Measurements from ENCODE around the gene WDR89.

Gene WDR89

GRCh38 chr14:63573581-63573980 is 68.1 kb downstream of the WDR89 start:
- H3K4me3 ChIP-seq (ENCODE audit: low read depth, low read length), result no peak overlapping the region
- TF ChIP-seq, protein P1, sequence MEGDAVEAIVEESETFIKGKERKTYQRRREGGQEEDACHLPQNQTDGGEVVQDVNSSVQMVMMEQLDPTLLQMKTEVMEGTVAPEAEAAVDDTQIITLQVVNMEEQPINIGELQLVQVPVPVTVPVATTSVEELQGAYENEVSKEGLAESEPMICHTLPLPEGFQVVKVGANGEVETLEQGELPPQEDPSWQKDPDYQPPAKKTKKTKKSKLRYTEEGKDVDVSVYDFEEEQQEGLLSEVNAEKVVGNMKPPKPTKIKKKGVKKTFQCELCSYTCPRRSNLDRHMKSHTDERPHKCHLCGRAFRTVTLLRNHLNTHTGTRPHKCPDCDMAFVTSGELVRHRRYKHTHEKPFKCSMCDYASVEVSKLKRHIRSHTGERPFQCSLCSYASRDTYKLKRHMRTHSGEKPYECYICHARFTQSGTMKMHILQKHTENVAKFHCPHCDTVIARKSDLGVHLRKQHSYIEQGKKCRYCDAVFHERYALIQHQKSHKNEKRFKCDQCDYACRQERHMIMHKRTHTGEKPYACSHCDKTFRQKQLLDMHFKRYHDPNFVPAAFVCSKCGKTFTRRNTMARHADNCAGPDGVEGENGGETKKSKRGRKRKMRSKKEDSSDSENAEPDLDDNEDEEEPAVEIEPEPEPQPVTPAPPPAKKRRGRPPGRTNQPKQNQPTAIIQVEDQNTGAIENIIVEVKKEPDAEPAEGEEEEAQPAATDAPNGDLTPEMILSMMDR (IDR thresholded peaks at IDR 0.05; ENCODE audit: control insufficient read depth, extremely low read depth, insufficient read depth), result no peak
- no peak for DNase-seq (ENCODE audit: low read depth)

- no peak overlapping the region for H3K4me3 ChIP-seq (ENCODE audit: low read depth, low read length)
- TF ChIP-seq, protein P1 (IDR thresholded peaks at IDR 0.05; ENCODE audit: control insufficient read depth, extremely low read depth, insufficient read depth), result no peak
- no peak for DNase-seq (ENCODE audit: low read depth)
Measured at GRCh38 chr14:63565448-63565847, 76.2 kb downstream of the WDR89 start.

DNA sequence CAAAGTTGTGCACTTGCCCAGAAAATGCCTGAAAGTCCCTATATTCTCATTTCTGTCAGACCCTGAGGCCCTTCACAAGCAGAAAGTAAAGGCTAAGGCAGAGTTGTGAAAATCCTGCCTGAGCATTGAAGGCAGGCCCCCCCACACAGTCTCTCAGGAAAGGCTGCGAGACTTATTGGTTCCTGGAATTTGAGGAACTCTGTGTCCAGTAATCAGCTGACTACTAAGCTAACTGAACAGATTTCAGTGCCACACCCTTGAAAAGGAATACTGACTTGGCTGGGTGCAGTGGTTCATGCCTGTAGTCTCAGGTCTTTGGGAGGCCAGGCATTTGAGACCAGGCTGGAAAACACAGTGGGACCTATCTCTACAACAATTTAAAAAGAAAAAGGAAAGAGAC is 77.4 kb downstream of the WDR89 start:
- TF ChIP-seq, protein P1 (IDR thresholded peaks at IDR 0.05; ENCODE audit: control insufficient read depth, extremely low read depth, insufficient read depth), result no peak
- no peak for DNase-seq (ENCODE audit: low read depth)
- no peak overlapping the region for H3K4me3 ChIP-seq (ENCODE audit: low read depth, low read length)

DNA sequence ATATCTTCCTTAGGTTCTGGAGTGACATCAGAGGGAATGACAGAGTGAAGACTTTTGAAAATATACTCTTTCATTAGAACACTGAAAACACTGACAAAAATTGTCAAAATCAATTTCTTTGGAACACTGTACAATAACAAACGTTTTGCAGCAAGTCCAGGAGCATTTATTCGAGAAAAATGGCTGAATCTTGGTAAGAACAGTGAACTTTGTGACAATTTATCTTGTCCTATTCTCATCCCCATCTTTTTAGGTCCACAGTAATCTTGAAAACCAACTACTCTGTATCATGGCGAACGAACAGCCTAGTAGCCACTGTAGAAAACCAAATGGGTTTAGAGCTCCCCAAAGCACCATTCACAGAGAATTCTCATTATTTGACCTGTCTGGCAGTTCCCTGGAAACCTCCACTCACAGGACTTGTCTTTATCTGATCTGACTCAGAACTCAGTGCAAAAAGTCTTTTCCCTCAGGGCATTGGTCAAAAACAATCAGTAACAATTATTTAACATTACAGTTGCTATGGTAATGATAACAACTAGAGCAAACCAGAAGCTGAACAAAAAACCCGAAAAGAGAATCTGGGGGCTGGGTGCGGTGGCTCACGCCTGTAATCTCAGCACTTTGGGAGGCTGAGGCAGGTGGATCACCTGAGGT is 78.2 kb downstream of the WDR89 start:
- TF ChIP-seq, protein P1 (IDR thresholded peaks at IDR 0.05; ENCODE audit: control insufficient read depth, extremely low read depth, insufficient read depth), result no peak
- DNase-seq (ENCODE audit: low read depth), result no peak

GRCh38 chr14:63562405-63562804 is 79.3 kb downstream of the WDR89 start:
- DNase-seq (ENCODE audit: low read depth), result no peak
- TF ChIP-seq, protein P1 (IDR thresholded peaks at IDR 0.05; ENCODE audit: control insufficient read depth, extremely low read depth, insufficient read depth), result no peak
- no peak overlapping the region for H3K4me3 ChIP-seq (ENCODE audit: low read depth, low read length)

More for the DNA sequence above, 78.2 kb downstream of the WDR89 start:
- H3K4me3 ChIP-seq (ENCODE audit: low read depth, low read length), result no peak overlapping the region

DNA sequence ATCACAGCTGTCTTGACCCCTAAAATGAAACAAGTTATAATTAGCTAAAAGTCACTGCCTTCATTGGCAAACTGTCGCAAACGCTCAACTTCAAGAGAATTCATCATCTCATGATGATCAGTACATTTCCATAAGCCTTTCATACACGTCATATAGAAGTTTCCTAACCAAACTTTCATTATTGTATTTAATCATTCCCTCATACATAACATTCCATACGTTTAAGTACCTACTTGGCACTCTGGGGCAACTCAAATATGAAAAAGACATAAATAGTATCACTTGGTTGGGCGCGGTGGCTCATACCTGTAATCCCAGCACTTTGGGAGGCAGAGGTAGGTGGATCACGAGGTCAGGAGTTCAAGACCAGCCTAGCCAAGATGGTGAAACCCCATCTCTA is 86.1 kb downstream of the WDR89 start:
- TF ChIP-seq, protein P1 (IDR thresholded peaks at IDR 0.05; ENCODE audit: control insufficient read depth, extremely low read depth, insufficient read depth), result no peak
- no peak for DNase-seq (ENCODE audit: low read depth)
- no peak overlapping the region for H3K4me3 ChIP-seq (ENCODE audit: low read depth, low read length)

DNA sequence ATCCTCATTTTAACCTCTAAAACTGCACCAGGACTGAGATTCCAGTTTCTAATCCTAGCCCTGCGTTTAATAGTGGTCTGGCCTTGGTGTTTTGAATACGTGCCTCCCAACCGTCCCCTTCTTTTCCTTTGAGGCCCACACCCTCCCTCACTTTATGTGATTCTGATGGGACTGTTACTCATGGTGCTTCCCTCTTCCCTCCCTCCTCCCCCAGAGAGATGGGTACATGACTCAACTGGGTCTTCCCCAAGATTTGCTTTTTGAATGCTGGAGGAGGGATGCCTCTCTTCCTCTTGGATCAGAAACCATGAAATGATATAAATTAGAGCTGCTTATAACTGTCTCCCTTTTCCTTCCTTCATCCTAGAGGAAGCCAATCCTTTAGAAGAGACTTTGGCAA is 90.3 kb downstream of the WDR89 start:
- no peak overlapping the region for H3K4me3 ChIP-seq (ENCODE audit: low read depth, low read length)
- no peak for DNase-seq (ENCODE audit: low read depth)
- TF ChIP-seq, protein P1 (IDR thresholded peaks at IDR 0.05; ENCODE audit: control insufficient read depth, extremely low read depth, insufficient read depth), result no peak
